HEK293 (cell line): ENCODE measurements around the gene DPY19L1.
"Not testable (repeated sequence)": the region's sequence is repeated elsewhere in the genome, so short reads cannot be mapped to it uniquely, and the experiment has no call there.

Source experiments
- ZBTB17 ChIP-seq: fragments of 450-650 bp; formaldehyde crosslinking; IDR thresholded peaks from 2 replicates; pipeline ENCODE4 v1.5.1; 2016; ENCODE audit warnings: missing biosample characterization, missing genetic modification characterization
- ZBTB7A ChIP-seq: fragments of 450-650 bp; formaldehyde crosslinking; IDR thresholded peaks from 2 replicates; pipeline ENCODE4 v1.5.1; 2016; ENCODE audit warnings: low read depth, missing biosample characterization, missing genetic modification characterization
- ZNF274 ChIP-seq, 2 experiments: fragments of 200-500 bp in 1 of 2; fragments of 450-650 bp in 1 of 2; sonication (Bioruptor generic) in 1 of 2; formaldehyde crosslinking in 1 of 2; IDR thresholded peaks; 2 replicates each; pipeline versions ENCODE4 v1.5.1 to v1.6.1; 2014 to 2016; ENCODE audit warnings: borderline replicate concordance in 1 of 2, inconsistent platforms in 1 of 2, low read length in 1 of 2, missing biosample characterization in 1 of 2, missing genetic modification characterization in 1 of 2
- ZNF391 ChIP-seq: fragments of 450-650 bp; formaldehyde crosslinking; IDR thresholded peaks from 2 replicates; pipeline ENCODE4 v1.5.1; 2016; ENCODE audit warnings: low read depth, missing biosample characterization, missing genetic modification characterization, borderline replicate concordance
- ZNF398 ChIP-seq: fragments of 450-650 bp; formaldehyde crosslinking; IDR thresholded peaks from 2 replicates; pipeline ENCODE4 v1.5.1; 2017; ENCODE audit warnings: missing biosample characterization, missing genetic modification characterization
- TF ChIP-seq, protein P1 (sequence below): fragments of 450-650 bp; formaldehyde crosslinking; IDR thresholded peaks from 2 replicates; pipeline ENCODE4 v1.5.1; 2016; ENCODE audit warnings: missing biosample characterization, missing genetic modification characterization
- TF ChIP-seq, protein P2 (sequence below): fragments of 450-650 bp; formaldehyde crosslinking; optimal IDR thresholded peaks from 2 replicates; pipeline ENCODE3; 2016; ENCODE audit warnings: missing biosample characterization, mild to moderate bottlenecking, missing genetic modification characterization

- not testable (repeated sequence) for TF ChIP-seq ZBTB17; ZNF274 (IDR thresholded peaks at IDR 0.05; ENCODE audit: low read length); ZNF274 (tag by site-specific recombination; IDR thresholded peaks at IDR 0.05; ENCODE audit: borderline replicate concordance); ZBTB7A; ZNF391 (tag by site-specific recombination); ZNF398 (tag by site-specific recombination)
- TF ChIP-seq, protein P1, sequence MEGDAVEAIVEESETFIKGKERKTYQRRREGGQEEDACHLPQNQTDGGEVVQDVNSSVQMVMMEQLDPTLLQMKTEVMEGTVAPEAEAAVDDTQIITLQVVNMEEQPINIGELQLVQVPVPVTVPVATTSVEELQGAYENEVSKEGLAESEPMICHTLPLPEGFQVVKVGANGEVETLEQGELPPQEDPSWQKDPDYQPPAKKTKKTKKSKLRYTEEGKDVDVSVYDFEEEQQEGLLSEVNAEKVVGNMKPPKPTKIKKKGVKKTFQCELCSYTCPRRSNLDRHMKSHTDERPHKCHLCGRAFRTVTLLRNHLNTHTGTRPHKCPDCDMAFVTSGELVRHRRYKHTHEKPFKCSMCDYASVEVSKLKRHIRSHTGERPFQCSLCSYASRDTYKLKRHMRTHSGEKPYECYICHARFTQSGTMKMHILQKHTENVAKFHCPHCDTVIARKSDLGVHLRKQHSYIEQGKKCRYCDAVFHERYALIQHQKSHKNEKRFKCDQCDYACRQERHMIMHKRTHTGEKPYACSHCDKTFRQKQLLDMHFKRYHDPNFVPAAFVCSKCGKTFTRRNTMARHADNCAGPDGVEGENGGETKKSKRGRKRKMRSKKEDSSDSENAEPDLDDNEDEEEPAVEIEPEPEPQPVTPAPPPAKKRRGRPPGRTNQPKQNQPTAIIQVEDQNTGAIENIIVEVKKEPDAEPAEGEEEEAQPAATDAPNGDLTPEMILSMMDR (tag by site-specific recombination), result not testable (repeated sequence)
- TF ChIP-seq, protein P2, sequence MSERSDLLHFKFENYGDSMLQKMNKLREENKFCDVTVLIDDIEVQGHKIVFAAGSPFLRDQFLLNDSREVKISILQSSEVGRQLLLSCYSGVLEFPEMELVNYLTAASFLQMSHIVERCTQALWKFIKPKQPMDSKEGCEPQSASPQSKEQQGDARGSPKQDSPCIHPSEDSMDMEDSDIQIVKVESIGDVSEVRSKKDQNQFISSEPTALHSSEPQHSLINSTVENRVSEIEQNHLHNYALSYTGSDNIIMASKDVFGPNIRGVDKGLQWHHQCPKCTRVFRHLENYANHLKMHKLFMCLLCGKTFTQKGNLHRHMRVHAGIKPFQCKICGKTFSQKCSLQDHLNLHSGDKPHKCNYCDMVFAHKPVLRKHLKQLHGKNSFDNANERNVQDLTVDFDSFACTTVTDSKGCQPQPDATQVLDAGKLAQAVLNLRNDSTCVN (tag by site-specific recombination), result not testable (repeated sequence)
Measured at GRCh38 chr7:35043301-35043700, 6.0 kb upstream of the DPY19L1 start.
